GM08714 (cell line): ENCODE data around the gene F8A1.
"Not testable (repeated sequence)": the region's sequence is repeated elsewhere in the genome, so short reads cannot be mapped to it uniquely, and the experiment has no call there.

Experiments used
- H3K4me3 ChIP-seq: fragments of 200-500 bp; sonication (Bioruptor generic); 2 replicates; pipeline ENCODE4 v1.5.1; 2014; ENCODE audit warnings: mild to moderate bottlenecking, low read length, inconsistent platforms
- ZNF274 ChIP-seq: IDR thresholded peaks from 2 replicates; pipeline ENCODE4 v1.6.1; 2012; ENCODE audit warnings: mild to moderate bottlenecking, low read depth, low read length

Gene F8A1

GRCh38 chrX:154886069-154886788 lies at the start of gene F8A1:
TSS of gene F8A1 (plus strand) at chrX:154886355. CDS start at chrX:154886375, 20 bp downstream.
- not testable (repeated sequence) for H3K4me3 ChIP-seq

GRCh38 chrX:154840856-154841255 lies 45.3 kb upstream of the F8A1 start:
- H3K4me3 ChIP-seq: no peak overlapping the region; the same call in 1 of the 2 replicates
- no peak for TF ChIP-seq ZNF274

- no peak overlapping the region for H3K4me3 ChIP-seq
- no peak for TF ChIP-seq ZNF274
Observed at GRCh38 chrX:154850957-154851611, 35.1 kb upstream of the F8A1 start.

GRCh38 chrX:154855256-154855655 lies 30.9 kb upstream of the F8A1 start:
- TF ChIP-seq ZNF274: no peak

GRCh38 chrX:154868522-154868921 lies 17.6 kb upstream of the F8A1 start:
- not testable (repeated sequence) for H3K4me3 ChIP-seq

More at GRCh38 chrX:154855256-154855655, 30.9 kb upstream of the F8A1 start:
- no peak overlapping the region for H3K4me3 ChIP-seq

- no peak for TF ChIP-seq ZNF274
- H3K4me3 ChIP-seq: no peak overlapping the region
Observed at GRCh38 chrX:154873329-154873728, 12.8 kb upstream of the F8A1 start.

GRCh38 chrX:154884069-154884468 lies 2.1 kb upstream of the F8A1 start:
- H3K4me3 ChIP-seq: not testable (repeated sequence)

- not testable (repeated sequence) for H3K4me3 ChIP-seq
Observed at GRCh38 chrX:154885057-154885456, 1.1 kb upstream of the F8A1 start.

- not testable (repeated sequence) for H3K4me3 ChIP-seq
Observed at GRCh38 chrX:154885549-154885948, 606 bp upstream of the F8A1 start.

- not testable (repeated sequence) for H3K4me3 ChIP-seq
Observed at GRCh38 chrX:154886789-154887221, 650 bp downstream of the F8A1 start.

GRCh38 chrX:154890990-154891639 lies 5.0 kb downstream of the F8A1 start:
- TF ChIP-seq ZNF274: no peak
- H3K4me3 ChIP-seq: no peak overlapping the region

GRCh38 chrX:154892296-154892695 lies 6.1 kb downstream of the F8A1 start:
- H3K4me3 ChIP-seq: no peak overlapping the region
- no peak for TF ChIP-seq ZNF274

GRCh38 chrX:154900323-154900722 lies 14.2 kb downstream of the F8A1 start:
- no peak for TF ChIP-seq ZNF274
- no peak overlapping the region for H3K4me3 ChIP-seq

GRCh38 chrX:154902408-154902807 lies 16.3 kb downstream of the F8A1 start:
- no peak for TF ChIP-seq ZNF274
- no peak overlapping the region for H3K4me3 ChIP-seq

GRCh38 chrX:154908821-154909220 lies 22.7 kb downstream of the F8A1 start:
- H3K4me3 ChIP-seq: no peak overlapping the region
- no peak for TF ChIP-seq ZNF274

GRCh38 chrX:154910048-154910447 lies 23.9 kb downstream of the F8A1 start:
- H3K4me3 ChIP-seq: not testable (repeated sequence)

- not testable (repeated sequence) for H3K4me3 ChIP-seq
Observed at GRCh38 chrX:154910528-154910927, 24.4 kb downstream of the F8A1 start.
